HEK293 (cell line): Measurements from ENCODE around the gene CHMP3.
A peak's percentile ranks its signal among the peaks of the same experiment; 100 is the strongest.

ENCODE experiments used
- AEBP2 ChIP-seq: fragments of 450-650 bp; formaldehyde crosslinking; IDR thresholded peaks from 2 replicates; pipeline ENCODE4 v1.5.1; 2016; ENCODE audit warnings: missing biosample characterization, missing genetic modification characterization, borderline replicate concordance
- GFI1B ChIP-seq: fragments of 450-650 bp; formaldehyde crosslinking; IDR thresholded peaks from 2 replicates; pipeline ENCODE4 v1.5.1; 2016; ENCODE audit warnings: missing biosample characterization, missing genetic modification characterization
- REPIN1 ChIP-seq: fragments of 450-650 bp; formaldehyde crosslinking; IDR thresholded peaks from 2 replicates; pipeline ENCODE4 v1.5.1; 2017; ENCODE audit warnings: missing biosample characterization, missing genetic modification characterization, low read depth
- ZBTB10 ChIP-seq: fragments of 450-650 bp; formaldehyde crosslinking; IDR thresholded peaks from 2 replicates; pipeline ENCODE4 v1.5.1; 2016; ENCODE audit warnings: missing biosample characterization, missing genetic modification characterization
- ZBTB20 ChIP-seq: fragments of 450-650 bp; formaldehyde crosslinking; IDR thresholded peaks from 2 replicates; pipeline ENCODE4 v1.5.1; 2016; ENCODE audit warnings: missing biosample characterization, missing genetic modification characterization
- ZBTB48 ChIP-seq: fragments of 450-650 bp; formaldehyde crosslinking; IDR thresholded peaks from 2 replicates; pipeline ENCODE4 v1.5.1; 2016; ENCODE audit warnings: missing biosample characterization, missing genetic modification characterization
- ZNF10 ChIP-seq: fragments of 450-650 bp; formaldehyde crosslinking; IDR thresholded peaks from 2 replicates; pipeline ENCODE4 v1.5.1; 2017; ENCODE audit warnings: missing biosample characterization, missing genetic modification characterization
- ZNF121 ChIP-seq: fragments of 450-650 bp; formaldehyde crosslinking; IDR thresholded peaks from 2 replicates; pipeline ENCODE4 v1.5.1; 2016; ENCODE audit warnings: missing biosample characterization, missing genetic modification characterization
- ZNF148 ChIP-seq: fragments of 450-650 bp; formaldehyde crosslinking; IDR thresholded peaks from 2 replicates; pipeline ENCODE4 v1.5.0; 2017; ENCODE audit warnings: missing biosample characterization, missing genetic modification characterization, borderline replicate concordance
- ZNF24 ChIP-seq: fragments of 450-650 bp; formaldehyde crosslinking; IDR thresholded peaks from 2 replicates; pipeline ENCODE4 v1.5.1; 2016; ENCODE audit warnings: missing biosample characterization, missing genetic modification characterization
- ZNF423 ChIP-seq: fragments of 450-650 bp; formaldehyde crosslinking; IDR thresholded peaks from 2 replicates; pipeline ENCODE4 v1.5.1; 2016; ENCODE audit warnings: missing biosample characterization, missing genetic modification characterization
- ZNF473 ChIP-seq: fragments of 450-650 bp; formaldehyde crosslinking; IDR thresholded peaks from 2 replicates; pipeline ENCODE4 v1.5.1; 2017; ENCODE audit warnings: missing biosample characterization, missing genetic modification characterization
- ZNF501 ChIP-seq: fragments of 450-650 bp; formaldehyde crosslinking; IDR thresholded peaks from 2 replicates; pipeline ENCODE4 v1.5.1; 2016; ENCODE audit warnings: missing biosample characterization, missing genetic modification characterization
- ZNF548 ChIP-seq: fragments of 450-650 bp; formaldehyde crosslinking; IDR thresholded peaks from 2 replicates; pipeline ENCODE4 v1.5.1; 2016; ENCODE audit warnings: missing biosample characterization, missing genetic modification characterization
- ZNF571 ChIP-seq: fragments of 450-650 bp; formaldehyde crosslinking; IDR thresholded peaks from 2 replicates; pipeline ENCODE4 v1.5.0; 2017; ENCODE audit warnings: missing biosample characterization, missing genetic modification characterization
- ZNF626 ChIP-seq: fragments of 450-650 bp; sonication (Bioruptor Pico); formaldehyde crosslinking; IDR thresholded peaks from 2 replicates; pipeline ENCODE4 v1.5.1; 2018; ENCODE audit warnings: missing biosample characterization, missing genetic modification characterization, inconsistent platforms
- ZNF658 ChIP-seq: fragments of 450-650 bp; formaldehyde crosslinking; IDR thresholded peaks from 2 replicates; pipeline ENCODE4; 2016; ENCODE audit warnings: missing biosample characterization, missing genetic modification characterization
- ZNF677 ChIP-seq: fragments of 450-650 bp; IDR thresholded peaks from 2 replicates; pipeline ENCODE4 v1.5.0; 2018; ENCODE audit warnings: missing biosample characterization, mild to moderate bottlenecking, missing genetic modification characterization, moderate library complexity
- ZNF830 ChIP-seq: fragments of 450-650 bp; IDR thresholded peaks from 2 replicates; pipeline ENCODE4 v1.5.0; 2018; ENCODE audit warnings: missing biosample characterization, missing genetic modification characterization, low read depth, mild to moderate bottlenecking, moderate library complexity
- TF ChIP-seq, protein P1 (sequence below): fragments of 450-650 bp; formaldehyde crosslinking; IDR thresholded peaks from 2 replicates; pipeline ENCODE4 v1.5.1; 2017; ENCODE audit warnings: missing biosample characterization, missing genetic modification characterization
- TF ChIP-seq, protein P2 (sequence below): fragments of 450-650 bp; formaldehyde crosslinking; IDR thresholded peaks from 2 replicates; pipeline ENCODE4 v1.5.1; 2016; ENCODE audit warnings: missing biosample characterization, missing genetic modification characterization
- TF ChIP-seq, protein P3 (sequence below): fragments of 450-650 bp; formaldehyde crosslinking; IDR thresholded peaks from 2 replicates; pipeline ENCODE4 v1.5.1; 2016; ENCODE audit warnings: missing biosample characterization, missing genetic modification characterization
- TF ChIP-seq, protein P4 (sequence below): fragments of 450-650 bp; formaldehyde crosslinking; IDR thresholded peaks from 2 replicates; pipeline ENCODE4 v1.5.1; 2016; ENCODE audit warnings: missing biosample characterization, missing genetic modification characterization

The CHMP3 gene

DNA sequence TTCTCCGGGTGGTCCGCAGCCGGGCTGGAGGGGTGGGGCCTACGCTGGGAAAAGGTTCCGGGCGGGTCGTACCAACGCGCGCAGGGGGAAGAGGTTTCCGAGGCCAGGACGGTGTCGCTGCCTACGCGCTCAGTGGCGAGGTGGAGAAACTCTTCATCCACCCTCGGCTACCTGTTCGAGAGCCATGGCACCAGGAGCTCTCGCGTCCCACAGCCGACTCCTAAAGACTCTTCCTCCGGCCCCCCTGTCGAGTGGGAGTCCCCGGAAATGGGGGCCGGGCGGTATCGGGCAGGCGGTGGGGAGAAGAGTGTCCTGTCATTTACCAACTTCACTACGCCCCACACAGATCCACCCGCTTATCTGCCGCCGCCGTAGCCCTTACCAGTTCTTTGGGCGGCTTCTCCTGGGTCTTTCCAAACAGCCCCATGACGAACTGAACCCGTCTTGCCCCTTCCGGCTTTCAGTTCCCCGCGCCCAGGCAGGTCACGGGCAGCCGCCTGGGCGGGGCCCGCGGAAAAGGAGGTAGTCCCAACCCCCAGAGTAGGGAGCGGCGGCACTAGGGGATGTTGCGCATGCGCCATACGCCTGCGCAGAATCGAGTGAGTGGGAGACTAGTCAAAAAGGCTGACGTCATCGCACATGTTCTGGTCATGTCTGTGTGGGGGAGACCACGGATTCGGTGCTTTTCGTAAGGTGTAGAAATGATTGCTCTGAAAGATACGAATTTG lies at the start of gene CHMP3 (continued):
- TF ChIP-seq ZNF658 (tag by site-specific recombination) (no peak), GFI1B (tag by site-specific recombination) (no peak), ZNF677 (no peak), ZBTB48 (tag by site-specific recombination) (no peak), ZNF501 (tag by site-specific recombination) (0 out of 2 replicates have a peak, but pooled peaks have one; percentile 23), ZNF830 (no peak), ZNF571 (no peak), ZBTB10 (peak; percentile 28; the same call in 1 of the 2 replicates), ZNF423 (tag by site-specific recombination) (peak; percentile 63; the same call in 1 of the 2 replicates), ZNF24 (tag by site-specific recombination) (0 out of 2 replicates have a peak, but pooled peaks have one; percentile 50), ZNF473 (tag by site-specific recombination) (no peak), ZNF10 (tag by site-specific recombination) (no peak), ZNF148 (tag by site-specific recombination) (no peak), ZBTB20 (peak; percentile 24; the same call in 1 of the 2 replicates), REPIN1 (peak; percentile 45; the same call in 1 of the 2 replicates), AEBP2 (no peak), ZNF548 (no peak), ZNF121 (no peak), ZNF626 (tag by site-specific recombination) (no peak)
- TF ChIP-seq, protein P1, sequence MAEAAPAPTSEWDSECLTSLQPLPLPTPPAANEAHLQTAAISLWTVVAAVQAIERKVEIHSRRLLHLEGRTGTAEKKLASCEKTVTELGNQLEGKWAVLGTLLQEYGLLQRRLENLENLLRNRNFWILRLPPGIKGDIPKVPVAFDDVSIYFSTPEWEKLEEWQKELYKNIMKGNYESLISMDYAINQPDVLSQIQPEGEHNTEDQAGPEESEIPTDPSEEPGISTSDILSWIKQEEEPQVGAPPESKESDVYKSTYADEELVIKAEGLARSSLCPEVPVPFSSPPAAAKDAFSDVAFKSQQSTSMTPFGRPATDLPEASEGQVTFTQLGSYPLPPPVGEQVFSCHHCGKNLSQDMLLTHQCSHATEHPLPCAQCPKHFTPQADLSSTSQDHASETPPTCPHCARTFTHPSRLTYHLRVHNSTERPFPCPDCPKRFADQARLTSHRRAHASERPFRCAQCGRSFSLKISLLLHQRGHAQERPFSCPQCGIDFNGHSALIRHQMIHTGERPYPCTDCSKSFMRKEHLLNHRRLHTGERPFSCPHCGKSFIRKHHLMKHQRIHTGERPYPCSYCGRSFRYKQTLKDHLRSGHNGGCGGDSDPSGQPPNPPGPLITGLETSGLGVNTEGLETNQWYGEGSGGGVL (tag by site-specific recombination), result no peak
- TF ChIP-seq, protein P2, sequence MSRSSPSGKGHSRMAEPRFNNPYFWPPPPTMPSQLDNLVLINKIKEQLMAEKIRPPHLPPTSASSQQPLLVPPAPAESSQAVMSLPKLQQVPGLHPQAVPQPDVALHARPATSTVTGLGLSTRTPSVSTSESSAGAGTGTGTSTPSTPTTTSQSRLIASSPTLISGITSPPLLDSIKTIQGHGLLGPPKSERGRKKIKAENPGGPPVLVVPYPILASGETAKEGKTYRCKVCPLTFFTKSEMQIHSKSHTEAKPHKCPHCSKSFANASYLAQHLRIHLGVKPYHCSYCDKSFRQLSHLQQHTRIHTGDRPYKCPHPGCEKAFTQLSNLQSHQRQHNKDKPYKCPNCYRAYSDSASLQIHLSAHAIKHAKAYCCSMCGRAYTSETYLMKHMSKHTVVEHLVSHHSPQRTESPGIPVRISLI, result no peak
- TF ChIP-seq, protein P3, sequence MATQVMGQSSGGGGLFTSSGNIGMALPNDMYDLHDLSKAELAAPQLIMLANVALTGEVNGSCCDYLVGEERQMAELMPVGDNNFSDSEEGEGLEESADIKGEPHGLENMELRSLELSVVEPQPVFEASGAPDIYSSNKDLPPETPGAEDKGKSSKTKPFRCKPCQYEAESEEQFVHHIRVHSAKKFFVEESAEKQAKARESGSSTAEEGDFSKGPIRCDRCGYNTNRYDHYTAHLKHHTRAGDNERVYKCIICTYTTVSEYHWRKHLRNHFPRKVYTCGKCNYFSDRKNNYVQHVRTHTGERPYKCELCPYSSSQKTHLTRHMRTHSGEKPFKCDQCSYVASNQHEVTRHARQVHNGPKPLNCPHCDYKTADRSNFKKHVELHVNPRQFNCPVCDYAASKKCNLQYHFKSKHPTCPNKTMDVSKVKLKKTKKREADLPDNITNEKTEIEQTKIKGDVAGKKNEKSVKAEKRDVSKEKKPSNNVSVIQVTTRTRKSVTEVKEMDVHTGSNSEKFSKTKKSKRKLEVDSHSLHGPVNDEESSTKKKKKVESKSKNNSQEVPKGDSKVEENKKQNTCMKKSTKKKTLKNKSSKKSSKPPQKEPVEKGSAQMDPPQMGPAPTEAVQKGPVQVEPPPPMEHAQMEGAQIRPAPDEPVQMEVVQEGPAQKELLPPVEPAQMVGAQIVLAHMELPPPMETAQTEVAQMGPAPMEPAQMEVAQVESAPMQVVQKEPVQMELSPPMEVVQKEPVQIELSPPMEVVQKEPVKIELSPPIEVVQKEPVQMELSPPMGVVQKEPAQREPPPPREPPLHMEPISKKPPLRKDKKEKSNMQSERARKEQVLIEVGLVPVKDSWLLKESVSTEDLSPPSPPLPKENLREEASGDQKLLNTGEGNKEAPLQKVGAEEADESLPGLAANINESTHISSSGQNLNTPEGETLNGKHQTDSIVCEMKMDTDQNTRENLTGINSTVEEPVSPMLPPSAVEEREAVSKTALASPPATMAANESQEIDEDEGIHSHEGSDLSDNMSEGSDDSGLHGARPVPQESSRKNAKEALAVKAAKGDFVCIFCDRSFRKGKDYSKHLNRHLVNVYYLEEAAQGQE (tag by site-specific recombination), result no peak; the same call in none of the 2 replicates
- TF ChIP-seq, protein P4, sequence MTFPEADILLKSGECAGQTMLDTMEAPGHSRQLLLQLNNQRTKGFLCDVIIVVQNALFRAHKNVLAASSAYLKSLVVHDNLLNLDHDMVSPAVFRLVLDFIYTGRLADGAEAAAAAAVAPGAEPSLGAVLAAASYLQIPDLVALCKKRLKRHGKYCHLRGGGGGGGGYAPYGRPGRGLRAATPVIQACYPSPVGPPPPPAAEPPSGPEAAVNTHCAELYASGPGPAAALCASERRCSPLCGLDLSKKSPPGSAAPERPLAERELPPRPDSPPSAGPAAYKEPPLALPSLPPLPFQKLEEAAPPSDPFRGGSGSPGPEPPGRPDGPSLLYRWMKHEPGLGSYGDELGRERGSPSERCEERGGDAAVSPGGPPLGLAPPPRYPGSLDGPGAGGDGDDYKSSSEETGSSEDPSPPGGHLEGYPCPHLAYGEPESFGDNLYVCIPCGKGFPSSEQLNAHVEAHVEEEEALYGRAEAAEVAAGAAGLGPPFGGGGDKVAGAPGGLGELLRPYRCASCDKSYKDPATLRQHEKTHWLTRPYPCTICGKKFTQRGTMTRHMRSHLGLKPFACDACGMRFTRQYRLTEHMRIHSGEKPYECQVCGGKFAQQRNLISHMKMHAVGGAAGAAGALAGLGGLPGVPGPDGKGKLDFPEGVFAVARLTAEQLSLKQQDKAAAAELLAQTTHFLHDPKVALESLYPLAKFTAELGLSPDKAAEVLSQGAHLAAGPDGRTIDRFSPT (tag by site-specific recombination), result no peak
